BJ (cell line): ENCODE data around the gene RCOR2. TPM values are rescaled to one million over a fixed set of nuclear protein-coding genes. Genes with fewer than 3 reads are reported as not detected.

Experiments used
- CTCF ChIA-PET: fragments of 350-600 bp; formaldehyde crosslinking; extraction: SDS; loops from one replicate; lab custom pipeline; 2021; ENCODE audit warnings: antibody characterized with exemption, inconsistent platforms; lab: Yijun Ruan, JAX
- POLR2A ChIA-PET: fragments of 300-600 bp; sonication (Branson Sonifier 250); formaldehyde crosslinking; extraction: SDS; loops from one replicate; lab custom pipeline; 2021; ENCODE audit warnings: antibody characterized with exemption; lab: Charles Lee
- DNase-seq: peaks from one replicate; pipeline ENCODE4 v3.0.0-alpha.2; 2011; ENCODE audit warnings: low read depth
- H3K27me3 ChIP-seq: 2 replicates; pipeline ENCODE4 v1.6.0; 2011; ENCODE audit warnings: low read length; ENCODE audit not compliant: control insufficient read depth, insufficient read depth
- H3K36me3 ChIP-seq: 2 replicates; pipeline ENCODE4 v1.5.1; 2011; ENCODE audit warnings: low read length; ENCODE audit not compliant: control insufficient read depth, insufficient read depth
- H3K4me3 ChIP-seq: 2 replicates; pipeline ENCODE4 v1.5.1; 2011; ENCODE audit warnings: low read depth, mild to moderate bottlenecking, control low read depth, low read length
- polyA plus RNA-seq: library from polyadenylated mRNA; depleted of rRNA; stranded (reverse); fragments of >200 nt; gene quantifications from 2 replicates; pipeline ENCODE4 v1.2.3, GENCODE V29; 2011
- TF ChIP-seq, protein P1 (sequence below): IDR thresholded peaks from 2 replicates; pipeline ENCODE4 v1.5.1; 2011; ENCODE audit warnings: low read depth, mild to moderate bottlenecking, control low read depth, inconsistent platforms, low read length, moderate library complexity; ENCODE audit not compliant: insufficient read depth

Gene RCOR2
- polyA plus RNA-seq, 1 experiment: 2.5 TPM

DNA sequence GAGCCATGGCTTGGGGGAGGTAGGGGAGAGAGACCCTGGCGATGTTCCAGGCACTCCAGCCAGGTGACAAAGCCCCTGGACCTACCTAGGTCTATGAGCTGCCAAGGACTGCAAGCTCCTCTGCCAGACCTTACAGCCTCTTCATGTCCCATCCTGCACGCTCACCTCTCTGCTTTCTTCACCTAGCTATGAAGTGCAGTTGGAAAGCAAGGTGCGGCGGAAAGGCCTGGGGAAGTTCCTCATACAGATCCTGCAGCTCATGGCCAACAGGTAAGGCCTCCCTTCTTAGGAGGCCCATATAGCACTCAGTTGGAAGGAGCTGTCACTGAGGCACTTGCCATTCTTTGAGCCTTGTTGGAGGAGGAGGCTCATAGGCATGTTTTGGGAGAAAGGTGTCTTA, 35.6 kb upstream of the RCOR2 start:
- Histone ChIP-seq H3K36me3 (peaks cover 33% of the 10 kb centered on the region), H3K4me3 (no peak overlapping the region), H3K27me3 (no peaks in the 10 kb centered on the region)
- no peak for DNase-seq
- TF ChIP-seq, protein P1, sequence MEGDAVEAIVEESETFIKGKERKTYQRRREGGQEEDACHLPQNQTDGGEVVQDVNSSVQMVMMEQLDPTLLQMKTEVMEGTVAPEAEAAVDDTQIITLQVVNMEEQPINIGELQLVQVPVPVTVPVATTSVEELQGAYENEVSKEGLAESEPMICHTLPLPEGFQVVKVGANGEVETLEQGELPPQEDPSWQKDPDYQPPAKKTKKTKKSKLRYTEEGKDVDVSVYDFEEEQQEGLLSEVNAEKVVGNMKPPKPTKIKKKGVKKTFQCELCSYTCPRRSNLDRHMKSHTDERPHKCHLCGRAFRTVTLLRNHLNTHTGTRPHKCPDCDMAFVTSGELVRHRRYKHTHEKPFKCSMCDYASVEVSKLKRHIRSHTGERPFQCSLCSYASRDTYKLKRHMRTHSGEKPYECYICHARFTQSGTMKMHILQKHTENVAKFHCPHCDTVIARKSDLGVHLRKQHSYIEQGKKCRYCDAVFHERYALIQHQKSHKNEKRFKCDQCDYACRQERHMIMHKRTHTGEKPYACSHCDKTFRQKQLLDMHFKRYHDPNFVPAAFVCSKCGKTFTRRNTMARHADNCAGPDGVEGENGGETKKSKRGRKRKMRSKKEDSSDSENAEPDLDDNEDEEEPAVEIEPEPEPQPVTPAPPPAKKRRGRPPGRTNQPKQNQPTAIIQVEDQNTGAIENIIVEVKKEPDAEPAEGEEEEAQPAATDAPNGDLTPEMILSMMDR: no peak
- ChIA-PET CTCF (interaction anchor here (0.9 to 11.6 kb wide), 3 partner anchors 9 to 115 kb away, joined by 3 to 188 read pairs (median 3); partner anchors contain the start of genes COX8A and MARK2), POLR2A (interaction anchor here (0.5 kb wide), 1 partner anchor 73 kb away, joined by 17 read pairs; no protein-coding TSS in a partner anchor)

GRCh38 chr11:63951779-63952536, 35.0 kb upstream of the RCOR2 start:
- TF ChIP-seq, protein P1: no peak
- DNase-seq: no peak
- Histone ChIP-seq H3K4me3 (no peak overlapping the region), H3K27me3 (no peaks in the 10 kb centered on the region), H3K36me3 (peaks cover 33% of the 10 kb centered on the region)
- CTCF ChIA-PET: interaction anchor here (0.9 to 11.6 kb wide), 3 partner anchors 10 to 114 kb away, joined by 3 to 188 read pairs (median 3); partner anchors contain the start of genes COX8A and MARK2
- POLR2A ChIA-PET: interaction anchor here (0.5 kb wide), 1 partner anchor 72 kb away, joined by 17 read pairs; no protein-coding TSS in a partner anchor

DNA sequence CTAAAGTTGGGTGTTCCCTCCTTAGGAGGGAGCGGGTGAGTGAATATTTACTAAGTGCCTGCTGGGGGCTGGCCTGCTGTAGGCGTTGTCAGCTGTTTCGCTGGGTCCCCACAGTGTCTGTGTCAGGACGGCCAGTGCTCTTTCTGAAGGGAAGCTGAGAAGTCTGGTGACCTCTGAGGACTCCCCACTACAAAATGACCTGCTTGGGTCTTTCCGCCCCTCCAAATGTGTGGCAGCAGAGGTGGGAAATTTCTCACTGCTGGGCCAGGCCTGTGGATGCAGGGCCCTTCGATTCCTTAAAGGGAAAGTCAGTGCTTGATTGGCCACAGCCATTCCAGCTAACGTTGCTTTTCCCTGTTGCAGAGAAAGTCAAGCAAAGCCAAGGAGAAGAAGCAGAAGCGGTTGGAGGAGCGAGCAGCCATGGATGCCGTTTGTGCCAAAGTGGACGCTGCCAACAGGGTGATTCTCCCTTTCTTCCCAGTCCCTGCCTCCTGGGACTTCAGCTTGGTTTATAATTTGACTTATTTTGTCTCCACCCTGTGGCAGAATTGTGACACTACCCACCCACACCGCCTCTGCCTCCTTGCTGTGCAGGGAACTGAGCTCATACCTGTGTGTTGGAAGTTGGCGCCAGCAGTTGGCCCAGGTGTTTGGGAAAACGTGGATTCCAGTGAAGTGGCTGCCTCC, 28.7 kb upstream of the RCOR2 start:
- POLR2A ChIA-PET: interaction anchor here (0.6 to 0.7 kb wide), 2 partner anchors 21 to 259 kb away, joined by 3 to 6 read pairs; no protein-coding TSS in a partner anchor
- H3K4me3 ChIP-seq: no peak overlapping the region
- TF ChIP-seq, protein P1: peak; percentile 68

GRCh38 chr11:63944987-63945386, 28.0 kb upstream of the RCOR2 start:
- ChIA-PET POLR2A (no interaction called here), CTCF (interaction anchor here (0.7 to 11.6 kb wide), 22 partner anchors 10 to 465 kb away, joined by 3 to 188 read pairs (median 6); partner anchors contain the start of genes MARK2, RCOR2 and ZFTA)
- no peak for DNase-seq
- Histone ChIP-seq H3K36me3 (peaks cover 4% of the 10 kb centered on the region), H3K4me3 (no peak overlapping the region), H3K27me3 (no peaks in the 10 kb centered on the region)
- TF ChIP-seq, protein P1: no peak

More for the DNA sequence above, 28.7 kb upstream of the RCOR2 start:
- Histone ChIP-seq H3K27me3 (no peaks in the 10 kb centered on the region), H3K36me3 (peaks cover 4% of the 10 kb centered on the region)
- CTCF ChIA-PET: interaction anchor here (0.7 to 11.6 kb wide), 27 partner anchors 9 to 466 kb away, joined by 3 to 188 read pairs (median 6); partner anchors contain the start of genes MARK2, RCOR2 and ZFTA
- DNase-seq: no peak

GRCh38 chr11:63942803-63943202, 25.8 kb upstream of the RCOR2 start:
- Histone ChIP-seq H3K36me3 (peaks cover 4% of the 10 kb centered on the region), H3K4me3 (no peak overlapping the region), H3K27me3 (no peaks in the 10 kb centered on the region)
- ChIA-PET CTCF (interaction anchor here (0.7 to 11.6 kb wide), 5 partner anchors 27 to 463 kb away, joined by 4 to 188 read pairs (median 4); partner anchors contain the start of genes MARK2 and ZFTA), POLR2A (interaction anchor here (0.5 to 0.6 kb wide), 2 partner anchors 70 to 1149 kb away, joined by 3 read pairs; no protein-coding TSS in a partner anchor)
- DNase-seq: no peak
- TF ChIP-seq, protein P1: no peak
